ENCODE measurements around the gene CAPSL.

Gene CAPSL

GRCh38 chr5:35956429-35956828, 18.0 kb upstream of the CAPSL start:
- H4K20me1 ChIP-seq (ENCODE audit: insufficient read depth, low read length), result no peaks in the 10 kb centered on the region
- no peak overlapping the region for H3K4me3 ChIP-seq (ENCODE audit: low read length)
- H3K9ac ChIP-seq (ENCODE audit: low read length), result no peak overlapping the region

GRCh38 chr5:35954175-35954574, 15.8 kb upstream of the CAPSL start:
- H3K4me3 ChIP-seq (ENCODE audit: low read length), result no peak overlapping the region

More at GRCh38 chr5:35956429-35956828, 18.0 kb upstream of the CAPSL start:
- Histone ChIP-seq H3K27ac (ENCODE audit: low read length) (no peak overlapping the region), H3K9me3 (ENCODE audit: insufficient read depth, low read length) (no peaks in the 10 kb centered on the region), H3K27me3 (ENCODE audit: low read depth, low read length) (0 out of 2 replicates have a peak, but pooled peaks cover 3% of the 10 kb centered on the region), H2AFZ (ENCODE audit: low read depth, low read length) (no peak overlapping the region), H3K4me1 (ENCODE audit: low read length) (no peaks in the 10 kb centered on the region), H3K79me2 (ENCODE audit: low read length) (no peaks in the 10 kb centered on the region), H3K4me2 (ENCODE audit: low read length) (no peak overlapping the region), H3K36me3 (replicated peaks; ENCODE audit: low read depth, low read length) (no peaks in the 10 kb centered on the region)
- TF ChIP-seq EZH2phosphoT487 (IDR thresholded peaks at IDR 0.05; ENCODE audit: low read depth) (no peak), CTCF (IDR thresholded peaks at IDR 0.05; ENCODE audit: low read depth, low read length) (no peak)

GRCh38 chr5:35947085-35947484, 8.7 kb upstream of the CAPSL start:
- H3K4me1 ChIP-seq (ENCODE audit: low read length), result no peaks in the 10 kb centered on the region
- H4K20me1 ChIP-seq (ENCODE audit: insufficient read depth, low read length), result no peaks in the 10 kb centered on the region
- H3K27me3 ChIP-seq (ENCODE audit: low read depth, low read length), result no peaks in the 10 kb centered on the region
- no peaks in the 10 kb centered on the region for H3K9me3 ChIP-seq (ENCODE audit: insufficient read depth, low read length)
- H3K79me2 ChIP-seq (ENCODE audit: low read length), result no peaks in the 10 kb centered on the region
- H3K9ac ChIP-seq (ENCODE audit: low read length), result no peak overlapping the region
- no peak overlapping the region for H2AFZ ChIP-seq (ENCODE audit: low read depth, low read length)
- H3K36me3 ChIP-seq (replicated peaks; ENCODE audit: low read depth, low read length), result no peaks in the 10 kb centered on the region
- TF ChIP-seq CTCF (IDR thresholded peaks at IDR 0.05; ENCODE audit: low read depth, low read length), result no peak
- TF ChIP-seq EZH2phosphoT487 (IDR thresholded peaks at IDR 0.05; ENCODE audit: low read depth), result no peak
- no peak overlapping the region for H3K27ac ChIP-seq (ENCODE audit: low read length)
- H3K4me2 ChIP-seq (ENCODE audit: low read length), result no peak overlapping the region
- H3K4me3 ChIP-seq (ENCODE audit: low read length), result no peak overlapping the region

More at GRCh38 chr5:35954175-35954574, 15.8 kb upstream of the CAPSL start:
- Histone ChIP-seq H3K4me2 (ENCODE audit: low read length) (no peak overlapping the region), H3K36me3 (replicated peaks; ENCODE audit: low read depth, low read length) (no peaks in the 10 kb centered on the region), H3K27ac (ENCODE audit: low read length) (no peak overlapping the region), H2AFZ (ENCODE audit: low read depth, low read length) (no peak overlapping the region), H3K9ac (ENCODE audit: low read length) (no peak overlapping the region), H3K4me1 (ENCODE audit: low read length) (no peaks in the 10 kb centered on the region), H3K79me2 (ENCODE audit: low read length) (no peaks in the 10 kb centered on the region), H3K27me3 (ENCODE audit: low read depth, low read length) (0 out of 2 replicates have a peak, but pooled peaks cover 3% of the 10 kb centered on the region), H4K20me1 (ENCODE audit: insufficient read depth, low read length) (no peaks in the 10 kb centered on the region), H3K9me3 (ENCODE audit: insufficient read depth, low read length) (no peaks in the 10 kb centered on the region)
- TF ChIP-seq EZH2phosphoT487 (IDR thresholded peaks at IDR 0.05; ENCODE audit: low read depth), result no peak
- TF ChIP-seq CTCF (IDR thresholded peaks at IDR 0.05; ENCODE audit: low read depth, low read length), result no peak

- TF ChIP-seq EZH2phosphoT487 (IDR thresholded peaks at IDR 0.05; ENCODE audit: low read depth) (no peak), CTCF (IDR thresholded peaks at IDR 0.05; ENCODE audit: low read depth, low read length) (no peak)
- Histone ChIP-seq H2AFZ (ENCODE audit: low read depth, low read length) (no peak overlapping the region), H3K9ac (ENCODE audit: low read length) (no peak overlapping the region), H3K27ac (ENCODE audit: low read length) (no peak overlapping the region), H3K4me1 (ENCODE audit: low read length) (no peaks in the 10 kb centered on the region), H3K36me3 (replicated peaks; ENCODE audit: low read depth, low read length) (no peaks in the 10 kb centered on the region), H3K4me2 (ENCODE audit: low read length) (no peak overlapping the region), H3K9me3 (ENCODE audit: insufficient read depth, low read length) (no peaks in the 10 kb centered on the region), H3K4me3 (ENCODE audit: low read length) (no peak overlapping the region), H4K20me1 (ENCODE audit: insufficient read depth, low read length) (no peaks in the 10 kb centered on the region), H3K27me3 (ENCODE audit: low read depth, low read length) (no peaks in the 10 kb centered on the region), H3K79me2 (ENCODE audit: low read length) (no peaks in the 10 kb centered on the region)
Measured at GRCh38 chr5:35939639-35940038, 1.2 kb upstream of the CAPSL start.

All from OCI-LY3 (cell line).